ENCODE results near the gene CCSER1. TPM values are rescaled to one million over a fixed set of nuclear protein-coding genes. Genes with fewer than 3 reads are reported as not detected.

The CCSER1 gene
- total RNA-seq, 1 donor from 2014 or later: 15.7 TPM

GRCh38 chr4:90766837-90767236 lies 639.6 kb downstream of the CCSER1 start:
- TF ChIP-seq CTCF (IDR thresholded peaks at IDR 0.05; ENCODE audit: partially characterized antibody, unreplicated experiment): no peak
- H3K9me3 Mint-ChIP-seq (ENCODE audit: unreplicated experiment): peaks cover 2% of the 10 kb centered on the region
- H3K27ac Mint-ChIP-seq (ENCODE audit: unreplicated experiment): no peak overlapping the region
- no peaks in the 10 kb centered on the region for H3K27me3 Mint-ChIP-seq (ENCODE audit: unreplicated experiment)
- no peaks in the 10 kb centered on the region for H3K4me1 Mint-ChIP-seq (ENCODE audit: low read depth, unreplicated experiment)
- DNase-seq: no peak
- no peak overlapping the region for H3K4me3 Mint-ChIP-seq (ENCODE audit: unreplicated experiment)
- no peaks in the 10 kb centered on the region for H3K36me3 Mint-ChIP-seq (ENCODE audit: unreplicated experiment)

- H3K9me3 Mint-ChIP-seq (ENCODE audit: unreplicated experiment): no peaks in the 10 kb centered on the region
- H3K4me1 Mint-ChIP-seq (ENCODE audit: low read depth, unreplicated experiment): no peaks in the 10 kb centered on the region
- no peaks in the 10 kb centered on the region for H3K27me3 Mint-ChIP-seq (ENCODE audit: unreplicated experiment)
- no peaks in the 10 kb centered on the region for H3K36me3 Mint-ChIP-seq (ENCODE audit: unreplicated experiment)
- no peak for TF ChIP-seq CTCF (IDR thresholded peaks at IDR 0.05; ENCODE audit: partially characterized antibody, unreplicated experiment)
- DNase-seq: no peak
- H3K27ac Mint-ChIP-seq (ENCODE audit: unreplicated experiment): no peak overlapping the region
- no peak overlapping the region for H3K4me3 Mint-ChIP-seq (ENCODE audit: unreplicated experiment)
Measured at GRCh38 chr4:90769251-90769650, 642.1 kb downstream of the CCSER1 start.

- H3K4me3 Mint-ChIP-seq (ENCODE audit: unreplicated experiment): no peak overlapping the region
- no peaks in the 10 kb centered on the region for H3K4me1 Mint-ChIP-seq (ENCODE audit: low read depth, unreplicated experiment)
- no peaks in the 10 kb centered on the region for H3K36me3 Mint-ChIP-seq (ENCODE audit: unreplicated experiment)
- peaks cover 3% of the 10 kb centered on the region for H3K27me3 Mint-ChIP-seq (ENCODE audit: unreplicated experiment)
- DNase-seq: no peak
- TF ChIP-seq CTCF (IDR thresholded peaks at IDR 0.05; ENCODE audit: partially characterized antibody, unreplicated experiment): no peak
- H3K27ac Mint-ChIP-seq (ENCODE audit: unreplicated experiment): no peak overlapping the region
- H3K9me3 Mint-ChIP-seq (ENCODE audit: unreplicated experiment): no peaks in the 10 kb centered on the region
Measured at GRCh38 chr4:90780193-90780592, 653.0 kb downstream of the CCSER1 start.

DNA sequence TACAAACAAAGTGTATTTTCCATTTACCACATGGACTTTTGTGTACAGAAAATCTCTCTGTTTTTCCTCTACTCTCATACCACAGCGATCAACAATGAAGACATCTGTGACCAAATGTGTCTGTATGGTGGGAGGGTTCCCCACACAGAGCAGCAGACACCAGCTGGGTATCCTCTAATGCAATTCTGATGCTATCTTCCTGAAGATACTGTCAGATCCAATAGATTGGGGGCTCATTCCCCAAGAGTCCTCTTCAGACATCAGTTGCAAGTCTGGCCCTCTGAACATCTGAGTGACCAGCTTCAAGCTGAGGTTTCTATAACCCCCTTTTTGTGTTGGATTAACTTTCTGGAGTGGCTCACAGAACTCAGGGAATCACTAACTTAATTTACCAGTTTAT lies 659.4 kb downstream of the CCSER1 start:
- Mint-ChIP-seq H3K4me3 (ENCODE audit: unreplicated experiment) (no peak overlapping the region), H3K27me3 (ENCODE audit: unreplicated experiment) (peaks cover 7% of the 10 kb centered on the region)

DNA sequence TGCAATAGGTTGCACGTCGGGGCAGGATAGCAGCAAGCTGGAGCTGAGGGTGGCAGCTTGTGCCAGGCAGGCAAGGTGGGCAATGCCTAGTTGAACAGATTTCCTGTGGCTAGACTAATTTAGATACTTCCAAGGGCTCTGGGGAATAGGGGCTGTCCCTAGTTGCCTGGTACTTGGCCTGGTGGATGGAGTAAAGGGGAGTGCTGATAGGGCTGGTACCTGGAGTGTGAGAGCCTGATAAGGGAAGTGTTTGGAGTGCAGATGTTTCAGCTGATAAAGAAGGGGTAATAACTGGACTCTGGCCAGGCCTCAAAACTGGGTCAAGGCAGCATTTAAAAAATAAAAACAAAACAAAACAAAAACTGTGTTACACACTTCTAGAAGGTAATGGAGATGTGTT lies 665.5 kb downstream of the CCSER1 start:
- DNase-seq: no peak
- Mint-ChIP-seq H3K9me3 (ENCODE audit: unreplicated experiment) (peaks cover 5% of the 10 kb centered on the region), H3K4me3 (ENCODE audit: unreplicated experiment) (no peak overlapping the region), H3K4me1 (ENCODE audit: low read depth, unreplicated experiment) (no peaks in the 10 kb centered on the region), H3K27ac (ENCODE audit: unreplicated experiment) (no peak overlapping the region), H3K36me3 (ENCODE audit: unreplicated experiment) (peaks cover 10% of the 10 kb centered on the region), H3K27me3 (ENCODE audit: unreplicated experiment) (no peaks in the 10 kb centered on the region)
- TF ChIP-seq CTCF (IDR thresholded peaks at IDR 0.05; ENCODE audit: partially characterized antibody, unreplicated experiment): no peak

More for the DNA sequence above, 659.4 kb downstream of the CCSER1 start:
- no peak for DNase-seq
- Mint-ChIP-seq H3K9me3 (ENCODE audit: unreplicated experiment) (peaks cover 6% of the 10 kb centered on the region), H3K4me1 (ENCODE audit: low read depth, unreplicated experiment) (peaks cover 9% of the 10 kb centered on the region), H3K27ac (ENCODE audit: unreplicated experiment) (no peak overlapping the region), H3K36me3 (ENCODE audit: unreplicated experiment) (no peaks in the 10 kb centered on the region)
- TF ChIP-seq CTCF (IDR thresholded peaks at IDR 0.05; ENCODE audit: partially characterized antibody, unreplicated experiment): no peak
